HG02588 (cell line): ENCODE results near the gene RTN4R.
"Not testable (repeated sequence)": the region's sequence is repeated elsewhere in the genome, so short reads cannot be mapped to it uniquely, and the experiment has no call there.

ENCODE experiments used
- ATAC-seq: cut with Tn5 transposase; IDR thresholded peaks from one replicate; pipeline ENCODE4 v1.9.1; 2021; ENCODE audit warnings: mild to moderate bottlenecking, moderate library complexity; ENCODE audit not compliant: unreplicated experiment

The RTN4R gene

GRCh38 chr22:20289182-20290044, 21.3 kb upstream of the RTN4R start:
- not testable (repeated sequence) for ATAC-seq

- not testable (repeated sequence) for ATAC-seq
Observed at GRCh38 chr22:20286784-20287423, 18.8 kb upstream of the RTN4R start.

- not testable (repeated sequence) for ATAC-seq
Observed at GRCh38 chr22:20286312-20286660, 18.2 kb upstream of the RTN4R start.

- ATAC-seq = not testable (repeated sequence)
Observed at GRCh38 chr22:20285473-20286311, 17.6 kb upstream of the RTN4R start.

GRCh38 chr22:20284471-20285086, 16.5 kb upstream of the RTN4R start:
- no peak for ATAC-seq

- ATAC-seq = no peak
Observed at GRCh38 chr22:20283674-20284066, 15.6 kb upstream of the RTN4R start.

GRCh38 chr22:20282901-20283673, 15.0 kb upstream of the RTN4R start:
- ATAC-seq = no peak

GRCh38 chr22:20281891-20282290, 13.8 kb upstream of the RTN4R start:
- no peak for ATAC-seq

GRCh38 chr22:20281473-20281872, 13.4 kb upstream of the RTN4R start:
- not testable (repeated sequence) for ATAC-seq

- no peak for ATAC-seq
Observed at GRCh38 chr22:20280866-20281265, 12.7 kb upstream of the RTN4R start.

- ATAC-seq = not testable (repeated sequence)
Observed at GRCh38 chr22:20280163-20280562, 12.0 kb upstream of the RTN4R start.

- ATAC-seq = no peak
Observed at GRCh38 chr22:20279662-20280134, 11.6 kb upstream of the RTN4R start.

GRCh38 chr22:20278726-20279490, 10.8 kb upstream of the RTN4R start:
- not testable (repeated sequence) for ATAC-seq

- ATAC-seq = not testable (repeated sequence)
Observed at GRCh38 chr22:20277936-20278635, 10.0 kb upstream of the RTN4R start.

- no peak for ATAC-seq
Observed at GRCh38 chr22:20276468-20276867, 8.3 kb upstream of the RTN4R start.

GRCh38 chr22:20275836-20276235, 7.7 kb upstream of the RTN4R start:
- ATAC-seq = no peak

GRCh38 chr22:20275325-20275724, 7.2 kb upstream of the RTN4R start:
- not testable (repeated sequence) for ATAC-seq

GRCh38 chr22:20274374-20274773, 6.3 kb upstream of the RTN4R start:
- ATAC-seq = not testable (repeated sequence)

- ATAC-seq = no peak
Observed at GRCh38 chr22:20273758-20274181, 5.7 kb upstream of the RTN4R start.
